Measurements from ENCODE around the gene HMCN1. TPM values are rescaled to one million over a fixed set of nuclear protein-coding genes. Genes with fewer than 3 reads are reported as not detected.
"Not testable (repeated sequence)": the region's sequence is repeated elsewhere in the genome, so short reads cannot be mapped to it uniquely, and the experiment has no call there.

HMCN1 gene
- polyA plus RNA-seq, 1 donor = 4.2 TPM

GRCh38 chr1:185864889-185865517 lies 130.8 kb downstream of the HMCN1 start:
- no peaks in the 10 kb centered on the region for H3K36me3 ChIP-seq (ENCODE audit: control insufficient read depth, insufficient read depth, low read length)
- H3K27me3 ChIP-seq (ENCODE audit: control insufficient read depth, insufficient read depth, low read length) = no peaks in the 10 kb centered on the region
- no peak for DNase-seq
- H3K4me1 ChIP-seq (ENCODE audit: control insufficient read depth, insufficient read depth, low read length) = peaks cover 4% of the 10 kb centered on the region
- H3K27ac ChIP-seq (ENCODE audit: low read length) = no peak overlapping the region
- H3K4me3 ChIP-seq (ENCODE audit: low read length) = no peak overlapping the region
- no peaks in the 10 kb centered on the region for H3K9me3 ChIP-seq (ENCODE audit: control insufficient read depth, low read depth, low read length)
- no CpG with 5 or more reads among the region's 2 CpGs for WGBS (ENCODE audit: insufficient coverage, low lambda C conversion rate)

- no peaks in the 10 kb centered on the region for H3K27me3 ChIP-seq (ENCODE audit: control insufficient read depth, insufficient read depth, low read length)
- H3K4me3 ChIP-seq (ENCODE audit: low read length) = no peak overlapping the region
- H3K36me3 ChIP-seq (ENCODE audit: control insufficient read depth, insufficient read depth, low read length) = no peaks in the 10 kb centered on the region
- peaks cover 4% of the 10 kb centered on the region for H3K4me1 ChIP-seq (ENCODE audit: control insufficient read depth, insufficient read depth, low read length)
- no peak for DNase-seq
- H3K9me3 ChIP-seq (ENCODE audit: control insufficient read depth, low read depth, low read length) = no peaks in the 10 kb centered on the region
- no peak overlapping the region for H3K27ac ChIP-seq (ENCODE audit: low read length)
- 70% methylated on average over 2 of the region's 2 CpGs for WGBS (ENCODE audit: insufficient coverage, low lambda C conversion rate)
Observed at GRCh38 chr1:185869590-185869989, 135.4 kb downstream of the HMCN1 start.

GRCh38 chr1:185871627-185872150 lies 137.5 kb downstream of the HMCN1 start:
- no peak overlapping the region for H3K4me3 ChIP-seq (ENCODE audit: low read length)
- no peaks in the 10 kb centered on the region for H3K9me3 ChIP-seq (ENCODE audit: control insufficient read depth, low read depth, low read length)
- WGBS (ENCODE audit: insufficient coverage, low lambda C conversion rate) = 100% methylated on average over 1 of the region's 2 CpGs
- no peaks in the 10 kb centered on the region for H3K36me3 ChIP-seq (ENCODE audit: control insufficient read depth, insufficient read depth, low read length)
- no peaks in the 10 kb centered on the region for H3K27me3 ChIP-seq (ENCODE audit: control insufficient read depth, insufficient read depth, low read length)
- DNase-seq = no peak
- H3K27ac ChIP-seq (ENCODE audit: low read length) = no peak overlapping the region
- no peaks in the 10 kb centered on the region for H3K4me1 ChIP-seq (ENCODE audit: control insufficient read depth, insufficient read depth, low read length)

- no peak overlapping the region for H3K27ac ChIP-seq (ENCODE audit: low read length)
- WGBS (ENCODE audit: insufficient coverage, low lambda C conversion rate) = 100% methylated on average over 1 of the region's 2 CpGs
Observed at GRCh38 chr1:185874246-185874645, 140.1 kb downstream of the HMCN1 start.

GRCh38 chr1:185880330-185880729 lies 146.1 kb downstream of the HMCN1 start:
- no peak for DNase-seq
- H3K27ac ChIP-seq (ENCODE audit: low read length) = no peak overlapping the region
- H3K4me1 ChIP-seq (ENCODE audit: control insufficient read depth, insufficient read depth, low read length) = no peaks in the 10 kb centered on the region
- H3K4me3 ChIP-seq (ENCODE audit: low read length) = no peak overlapping the region
- no peaks in the 10 kb centered on the region for H3K27me3 ChIP-seq (ENCODE audit: control insufficient read depth, insufficient read depth, low read length)
- no peaks in the 10 kb centered on the region for H3K36me3 ChIP-seq (ENCODE audit: control insufficient read depth, insufficient read depth, low read length)
- no peaks in the 10 kb centered on the region for H3K9me3 ChIP-seq (ENCODE audit: control insufficient read depth, low read depth, low read length)

More at GRCh38 chr1:185874246-185874645, 140.1 kb downstream of the HMCN1 start:
- Histone ChIP-seq H3K27me3 (ENCODE audit: control insufficient read depth, insufficient read depth, low read length) (no peaks in the 10 kb centered on the region), H3K9me3 (ENCODE audit: control insufficient read depth, low read depth, low read length) (no peaks in the 10 kb centered on the region), H3K36me3 (ENCODE audit: control insufficient read depth, insufficient read depth, low read length) (no peaks in the 10 kb centered on the region), H3K4me1 (ENCODE audit: control insufficient read depth, insufficient read depth, low read length) (no peaks in the 10 kb centered on the region), H3K4me3 (ENCODE audit: low read length) (no peak overlapping the region)
- DNase-seq = no peak

GRCh38 chr1:185880779-185881333 lies 146.7 kb downstream of the HMCN1 start:
- Histone ChIP-seq H3K27me3 (ENCODE audit: control insufficient read depth, insufficient read depth, low read length) (no peaks in the 10 kb centered on the region), H3K4me1 (ENCODE audit: control insufficient read depth, insufficient read depth, low read length) (no peaks in the 10 kb centered on the region), H3K36me3 (ENCODE audit: control insufficient read depth, insufficient read depth, low read length) (no peaks in the 10 kb centered on the region), H3K4me3 (ENCODE audit: low read length) (no peak overlapping the region), H3K9me3 (ENCODE audit: control insufficient read depth, low read depth, low read length) (no peaks in the 10 kb centered on the region), H3K27ac (ENCODE audit: low read length) (no peak overlapping the region)
- 100% methylated on average over 1 of the region's 7 CpGs for WGBS (ENCODE audit: insufficient coverage, low lambda C conversion rate)
- DNase-seq = no peak

GRCh38 chr1:185886046-185886445 lies 151.9 kb downstream of the HMCN1 start:
- DNase-seq = no peak
- Histone ChIP-seq H3K27ac (ENCODE audit: low read length) (no peak overlapping the region), H3K9me3 (ENCODE audit: control insufficient read depth, low read depth, low read length) (no peaks in the 10 kb centered on the region), H3K36me3 (ENCODE audit: control insufficient read depth, insufficient read depth, low read length) (no peaks in the 10 kb centered on the region), H3K4me3 (ENCODE audit: low read length) (no peak overlapping the region), H3K27me3 (ENCODE audit: control insufficient read depth, insufficient read depth, low read length) (no peaks in the 10 kb centered on the region), H3K4me1 (ENCODE audit: control insufficient read depth, insufficient read depth, low read length) (no peaks in the 10 kb centered on the region)
- WGBS (ENCODE audit: insufficient coverage, low lambda C conversion rate) = 80% methylated on average over 1 of the region's 1 CpG

- no peak overlapping the region for H3K4me3 ChIP-seq (ENCODE audit: low read length)
- 100% methylated on average over 2 of the region's 4 CpGs for WGBS (ENCODE audit: insufficient coverage, low lambda C conversion rate)
- H3K36me3 ChIP-seq (ENCODE audit: control insufficient read depth, insufficient read depth, low read length) = no peaks in the 10 kb centered on the region
- DNase-seq = no peak
- no peaks in the 10 kb centered on the region for H3K9me3 ChIP-seq (ENCODE audit: control insufficient read depth, low read depth, low read length)
- H3K27me3 ChIP-seq (ENCODE audit: control insufficient read depth, insufficient read depth, low read length) = no peaks in the 10 kb centered on the region
- no peak overlapping the region for H3K27ac ChIP-seq (ENCODE audit: low read length)
- H3K4me1 ChIP-seq (ENCODE audit: control insufficient read depth, insufficient read depth, low read length) = no peaks in the 10 kb centered on the region
Observed at GRCh38 chr1:185886671-185887070, 152.5 kb downstream of the HMCN1 start.

GRCh38 chr1:185892831-185893403 lies 158.7 kb downstream of the HMCN1 start:
- DNase-seq; H3K36me3 ChIP-seq (ENCODE audit: control insufficient read depth, insufficient read depth, low read length); H3K27me3 ChIP-seq (ENCODE audit: control insufficient read depth, insufficient read depth, low read length); H3K27ac ChIP-seq (ENCODE audit: low read length); H3K9me3 ChIP-seq (ENCODE audit: control insufficient read depth, low read depth, low read length); H3K4me1 ChIP-seq (ENCODE audit: control insufficient read depth, insufficient read depth, low read length); H3K4me3 ChIP-seq (ENCODE audit: low read length): not testable (repeated sequence)
- WGBS (ENCODE audit: insufficient coverage, low lambda C conversion rate) = no CpG with 5 or more reads among the region's 26 CpGs

- no peak overlapping the region for H3K27ac ChIP-seq (ENCODE audit: low read length)
Observed at GRCh38 chr1:185894791-185895190, 160.6 kb downstream of the HMCN1 start.

More at GRCh38 chr1:185894791-185895190, 160.6 kb downstream of the HMCN1 start:
- 67% methylated on average over 2 of the region's 3 CpGs for WGBS (ENCODE audit: insufficient coverage, low lambda C conversion rate)
- DNase-seq = no peak
- Histone ChIP-seq H3K4me1 (ENCODE audit: control insufficient read depth, insufficient read depth, low read length) (no peaks in the 10 kb centered on the region), H3K27me3 (ENCODE audit: control insufficient read depth, insufficient read depth, low read length) (no peaks in the 10 kb centered on the region), H3K9me3 (ENCODE audit: control insufficient read depth, low read depth, low read length) (no peaks in the 10 kb centered on the region), H3K4me3 (ENCODE audit: low read length) (no peak overlapping the region), H3K36me3 (ENCODE audit: control insufficient read depth, insufficient read depth, low read length) (no peaks in the 10 kb centered on the region)
